NCI-H1436 (cell line): ENCODE data around the gene LAT.
"Not testable (repeated sequence)": the region's sequence is repeated elsewhere in the genome, so short reads cannot be mapped to it uniquely, and the experiment has no call there.

Experiments
- DNase-seq: peaks from one replicate; lab custom pipeline; 2025; lab: John Stamatoyannopoulos, UW

Gene LAT

DNA sequence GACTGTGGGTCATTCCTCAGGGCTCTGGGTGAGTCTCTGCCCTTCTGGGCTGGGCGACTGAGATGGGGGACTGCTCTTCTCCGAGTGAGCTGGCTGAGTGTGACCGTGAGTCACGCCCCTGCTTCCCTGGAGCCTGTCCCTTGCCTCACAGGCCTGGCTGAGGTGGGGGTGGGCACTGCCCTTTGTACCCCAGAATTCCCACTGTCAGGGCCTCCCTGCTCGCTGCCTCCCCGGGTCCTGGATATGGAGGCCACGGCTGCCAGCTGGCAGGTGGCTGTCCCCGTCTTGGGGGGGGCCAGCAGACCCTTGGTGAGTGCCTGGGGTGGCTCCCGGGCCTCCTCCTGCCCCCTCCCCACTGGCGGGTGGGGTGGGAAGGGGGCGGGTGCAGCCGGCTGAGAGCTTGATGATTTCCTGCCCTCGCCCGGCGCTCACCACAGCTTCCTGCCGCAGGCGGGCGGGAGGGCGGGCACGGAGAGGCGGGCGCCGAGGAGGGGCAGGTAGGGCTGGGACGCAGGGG, at the start of gene LAT:
Gene LAT (plus strand): TSS at position 434 of the 517 bp plus-strand sequence. CDS start 366 bp downstream, outside the sequence.
- peak; percentile 17 for DNase-seq

DNA sequence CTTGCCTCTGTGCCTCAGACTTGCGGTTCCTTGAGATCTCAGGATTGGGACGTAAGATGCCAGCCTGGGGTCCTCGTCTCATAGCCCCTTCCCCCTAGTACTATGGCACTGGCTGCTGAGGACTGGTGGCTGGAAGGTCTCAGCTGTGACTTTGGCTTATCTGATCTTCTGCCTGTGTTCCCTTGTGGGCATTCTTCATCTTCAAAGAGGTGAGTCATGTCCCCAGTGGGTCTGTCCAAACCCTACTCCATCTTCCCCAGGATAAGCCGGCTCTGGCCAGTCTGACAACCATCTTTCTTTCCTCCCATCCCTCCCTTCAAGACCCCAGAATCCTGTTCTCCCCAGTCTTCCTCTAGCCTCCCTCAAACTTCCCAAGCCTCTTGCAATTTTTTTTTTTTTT, 49.5 kb upstream of the LAT start:
- no peak for DNase-seq

- DNase-seq: no peak
Measured at GRCh38 chr16:28935924-28936783, 48.7 kb upstream of the LAT start.

- no peak for DNase-seq
Measured at GRCh38 chr16:28936784-28937155, 48.1 kb upstream of the LAT start.

- DNase-seq: no peak
Measured at GRCh38 chr16:28937222-28937876, 47.5 kb upstream of the LAT start.

DNA sequence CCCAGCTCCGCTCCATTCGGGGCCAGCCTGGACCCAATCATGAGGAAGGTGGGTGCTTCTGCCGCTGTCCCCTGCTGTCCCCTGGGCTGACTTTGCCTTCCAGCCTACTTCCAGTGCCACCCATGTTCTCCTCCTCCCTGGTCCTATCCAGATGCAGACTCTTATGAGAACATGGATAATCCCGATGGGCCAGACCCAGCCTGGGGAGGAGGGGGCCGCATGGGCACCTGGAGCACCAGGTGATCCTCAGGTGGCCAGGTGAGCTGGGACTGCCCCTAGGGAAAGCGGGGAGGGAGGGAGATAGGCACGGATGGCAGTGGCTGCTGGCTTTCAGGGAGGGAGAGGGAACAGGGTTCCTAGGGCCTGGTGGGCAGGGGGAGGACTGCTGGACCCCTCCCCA, 46.1 kb upstream of the LAT start:
- DNase-seq: no peak

- not testable (repeated sequence) for DNase-seq
Measured at GRCh38 chr16:28939825-28940224, 45.0 kb upstream of the LAT start.

DNA sequence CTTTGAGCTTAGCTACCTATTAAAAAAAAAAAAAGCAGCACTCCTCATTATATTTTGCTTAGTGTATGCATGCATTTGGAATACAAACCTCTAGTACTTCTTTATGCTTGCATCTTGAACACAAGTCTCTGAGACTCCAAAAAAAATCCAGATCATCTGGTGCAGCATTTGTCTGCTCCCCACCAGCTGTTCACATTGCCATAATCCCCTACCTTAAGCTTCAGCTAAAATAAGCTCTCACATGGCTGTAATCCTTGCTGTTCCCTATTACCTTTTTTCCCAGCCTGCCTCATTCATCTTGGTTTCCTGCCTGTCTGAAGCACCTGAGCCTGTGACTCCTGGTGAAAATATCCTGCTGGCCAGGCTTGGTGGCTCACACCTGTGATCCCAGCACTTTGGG, 41.6 kb upstream of the LAT start:
- DNase-seq: no peak

GRCh38 chr16:28946681-28947080, 38.2 kb upstream of the LAT start:
- DNase-seq: no peak

- DNase-seq: peak; percentile 99
Measured at GRCh38 chr16:28950648-28951409, 34.0 kb upstream of the LAT start, which contains the start of gene NFATC2IP. Gene NFATC2IP (plus strand): TSS chr16:28950937. CDS start chr16:28951012, 75 bp downstream.

DNA sequence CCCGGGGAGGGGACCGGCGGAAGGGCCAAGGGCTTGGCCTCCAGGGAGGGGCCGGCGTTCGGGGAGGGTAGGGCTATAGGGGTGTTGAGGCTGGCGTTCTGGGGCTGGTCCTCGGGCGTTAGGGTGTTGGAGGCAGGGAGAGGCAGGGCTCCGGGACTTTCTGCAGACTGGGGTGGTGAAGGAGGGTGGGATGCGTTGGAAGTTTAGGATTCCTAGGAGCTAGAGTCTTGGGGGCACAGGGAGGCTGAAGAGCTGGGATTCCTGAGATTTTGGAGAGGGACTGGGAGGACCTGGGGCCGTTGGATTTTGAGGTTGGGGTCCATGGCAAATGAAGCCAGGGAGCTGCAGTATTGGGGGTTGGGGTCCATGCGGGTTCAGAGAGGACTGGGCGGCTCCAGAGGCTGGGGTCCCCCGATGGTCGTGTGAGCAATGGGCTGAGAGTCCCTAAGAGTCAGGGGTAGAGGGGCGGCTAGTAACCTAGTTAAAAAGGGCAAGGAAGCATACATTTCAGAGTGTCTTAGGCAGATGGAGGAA, 33.4 kb upstream of the LAT start:
- DNase-seq: no peak

GRCh38 chr16:28958216-28958615, 26.6 kb upstream of the LAT start:
- no peak for DNase-seq

- DNase-seq: no peak
Measured at GRCh38 chr16:28958836-28959235, 26.0 kb upstream of the LAT start.

GRCh38 chr16:28964072-28964471, 20.8 kb upstream of the LAT start:
- DNase-seq: no peak

DNA sequence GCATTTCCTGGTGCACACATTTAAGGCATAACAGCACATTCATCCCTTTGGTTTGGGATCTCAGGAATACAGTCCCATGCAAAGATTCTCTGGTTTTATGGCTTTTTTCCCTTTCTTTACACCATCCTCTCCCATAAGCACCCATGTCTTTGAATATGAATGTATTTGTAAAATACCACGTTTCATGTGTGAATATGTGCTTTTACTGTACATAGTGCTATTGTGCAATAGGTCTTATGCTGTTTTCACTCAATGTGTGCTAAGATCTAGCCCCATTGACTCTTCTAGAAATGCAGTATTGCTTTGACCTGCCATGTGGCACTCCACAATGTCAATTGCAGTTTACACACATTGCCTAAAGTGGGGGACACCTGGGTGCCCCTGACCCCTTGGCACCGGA, 20.4 kb upstream of the LAT start:
- no peak for DNase-seq

GRCh38 chr16:28967156-28967555, 17.7 kb upstream of the LAT start:
- DNase-seq: no peak

DNA sequence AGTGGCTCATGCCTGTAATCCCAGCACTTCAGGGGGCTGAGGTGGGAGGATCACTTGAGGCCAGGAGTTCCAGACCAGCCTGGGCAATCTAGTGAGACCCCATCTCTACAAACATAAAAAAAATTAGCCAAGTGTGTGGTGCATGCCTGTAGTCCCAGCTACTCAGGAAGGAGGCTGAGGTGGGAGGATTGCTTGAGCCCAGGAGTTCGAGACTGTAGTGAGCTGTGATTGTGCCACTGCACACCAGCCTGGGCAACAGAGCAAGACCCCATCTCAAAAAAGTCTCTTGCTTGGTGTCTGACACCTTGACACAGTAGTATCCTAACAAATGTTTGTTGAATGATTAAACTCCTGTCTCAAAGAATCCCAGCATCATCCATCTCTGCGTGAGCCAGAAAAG, 15.2 kb upstream of the LAT start:
- DNase-seq: not testable (repeated sequence)

- DNase-seq: peak; percentile 29
Measured at GRCh38 chr16:28974007-28974436, 10.8 kb upstream of the LAT start.

DNA sequence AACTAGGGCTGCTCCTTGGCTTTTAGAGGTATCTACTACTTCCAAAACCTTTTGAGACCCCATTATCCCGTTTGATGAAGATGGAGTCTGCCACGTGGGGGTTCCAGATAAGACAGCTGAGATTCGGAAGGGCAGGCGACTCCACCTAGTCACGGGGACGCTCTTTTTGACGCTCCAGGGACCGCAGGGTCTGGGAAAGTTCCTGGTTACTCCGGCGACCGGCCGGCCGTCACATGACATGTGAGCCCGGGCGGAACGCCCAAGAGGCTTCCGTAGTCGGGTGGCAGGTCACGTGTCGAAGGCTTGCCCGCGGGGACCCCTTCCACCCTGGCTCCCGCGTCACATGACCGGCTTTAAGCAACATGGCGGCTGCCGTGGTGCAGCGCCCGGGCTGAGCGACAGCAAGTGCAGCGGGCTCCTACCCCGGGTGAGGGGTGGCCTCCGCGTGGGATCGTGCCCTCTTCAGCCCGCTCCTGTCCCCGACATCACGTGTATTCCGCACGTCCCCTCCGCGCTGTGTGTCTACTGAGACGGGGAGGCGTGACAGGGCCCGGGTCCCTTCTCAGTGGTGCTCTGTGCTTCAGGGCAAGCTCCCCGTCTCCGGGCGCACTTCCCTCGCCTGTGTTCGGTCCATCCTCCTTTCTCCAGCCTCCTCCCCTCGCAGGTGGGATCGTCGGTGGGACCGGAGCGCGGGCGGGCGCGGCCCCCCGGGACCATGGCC, 10.3 kb upstream of the LAT start, which contains the start of gene SPNS1:
Gene SPNS1 (plus strand): TSS at position 342 of the 721 bp plus-strand sequence. CDS start 374 bp downstream, at position 716.
- DNase-seq: peak; percentile 91

DNA sequence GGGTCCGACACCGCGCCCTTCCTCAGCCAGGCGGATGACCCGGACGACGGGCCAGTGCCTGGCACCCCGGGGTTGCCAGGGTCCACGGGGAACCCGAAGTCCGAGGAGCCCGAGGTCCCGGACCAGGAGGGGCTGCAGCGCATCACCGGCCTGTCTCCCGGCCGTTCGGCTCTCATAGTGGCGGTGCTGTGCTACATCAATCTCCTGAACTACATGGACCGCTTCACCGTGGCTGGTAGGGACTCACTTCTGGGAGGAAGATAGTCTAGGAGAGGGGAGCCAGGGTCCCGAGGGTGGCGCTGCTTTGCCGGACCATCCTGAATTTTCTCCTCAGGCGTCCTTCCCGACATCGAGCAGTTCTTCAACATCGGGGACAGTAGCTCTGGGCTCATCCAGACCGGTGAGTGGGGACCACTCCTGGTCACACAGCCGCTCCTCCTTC, 9.7 kb upstream of the LAT start:
- no peak for DNase-seq
